HepG2 (cell line): ENCODE data around the gene GGT1. TPM values are rescaled to one million over a fixed set of nuclear protein-coding genes. Genes with fewer than 3 reads are reported as not detected.
"Not testable (repeated sequence)": the region's sequence is repeated elsewhere in the genome, so short reads cannot be mapped to it uniquely, and the experiment has no call there.

Source experiments
- ATAC-seq: fragments of 200-7000 bp; cut with Tn5 transposase; 3 replicates; pipeline ENCODE4 v1.9.1; 2020; ENCODE audit warnings: mild to moderate bottlenecking, moderate library complexity
- BruUV-seq: library from RNA; stranded (reverse); fragments of 400-500 nt; replicated peaks from 2 replicates; lab custom pipeline; 2021; lab: Mats Ljungman, UMichigan
- CTCF ChIA-PET: fragments of 300-600 bp; formaldehyde crosslinking; extraction: SDS; loops from one replicate; lab custom pipeline; 2021; ENCODE audit warnings: low total read pairs, inconsistent platforms, low intra/inter-chr PET ratio; lab: Yijun Ruan, JAX
- POLR2A ChIA-PET: fragments of 350-600 bp; sonication (Branson Sonifier 250); formaldehyde crosslinking; loops from one replicate; lab custom pipeline; 2020; ENCODE audit warnings: antibody characterized with exemption, inconsistent platforms; lab: Yijun Ruan, JAX
- DNase-seq: peaks from one replicate; pipeline ENCODE4 v3.0.0-alpha.2; 2015; ENCODE audit warnings: low spot score
- FAIRE-seq: peaks from 3 replicates; lab custom pipeline; 2011; peaks lifted over from hg19 to GRCh38; lab: Jason Lieb, UNC
- H2AFZ ChIP-seq: one replicate; pipeline ENCODE4 v1.6.1; 2011; ENCODE audit warnings: low read length, inconsistent platforms
- H3K27ac ChIP-seq: fragments of 300-600 bp; 3 replicates; pipeline ENCODE4 v1.8.0; 2011; ENCODE audit warnings: mixed run types, mild to moderate bottlenecking, mixed read lengths, low read length, inconsistent platforms; ENCODE audit not compliant: insufficient read depth; ENCODE audit errors: extremely low read length
- H3K27me3 ChIP-seq, 2 experiments: fragments of 200-600 bp in 1 of 2; 2 replicates in 1 of 2; 3 replicates in 1 of 2; pipeline versions ENCODE4 v1.6.0 to v1.8.0; 2011; ENCODE audit warnings: low read length in 2 of 2, mild to moderate bottlenecking in 2 of 2, moderate library complexity in 2 of 2, inconsistent platforms in 1 of 2; ENCODE audit not compliant: insufficient read depth in 2 of 2, control insufficient read depth in 1 of 2
- H3K36me3 ChIP-seq, 2 experiments: fragments of 200-600 bp in 1 of 2; replicated peaks in 1 of 2; 2 replicates in 1 of 2; 3 replicates in 1 of 2; pipeline versions ENCODE4 v1.5.1 to v1.8.0; 2011; ENCODE audit warnings: low read length in 2 of 2, inconsistent platforms in 1 of 2; ENCODE audit not compliant: insufficient read depth in 2 of 2, control insufficient read depth in 1 of 2
- H3K4me1 ChIP-seq: 2 replicates; pipeline ENCODE4 v1.5.1; 2012; ENCODE audit warnings: low read length, inconsistent platforms; ENCODE audit not compliant: insufficient read depth
- H3K4me2 ChIP-seq: 2 replicates; pipeline ENCODE4 v1.6.0; 2011; ENCODE audit warnings: low read depth, low read length, inconsistent platforms
- H3K4me3 ChIP-seq, 3 experiments: fragments of 200-600 bp in 1 of 3; sonication (generic), shearing (Covaris generic) in 1 of 3; replicated peaks in 1 of 3; 2 replicates each; pipeline ENCODE4 v1.5.1; 2011 to 2016; ENCODE audit warnings: low read length in 3 of 3, inconsistent platforms in 2 of 3, low read depth in 2 of 3, mild to moderate bottlenecking in 2 of 3, control low read depth in 1 of 3, mixed read lengths in 1 of 3; ENCODE audit not compliant: insufficient read depth in 1 of 3
- H3K79me2 ChIP-seq: one replicate; pipeline ENCODE4 v1.6.1; 2011; ENCODE audit warnings: low read length, inconsistent platforms; ENCODE audit not compliant: insufficient read depth
- H3K9ac ChIP-seq: 2 replicates; pipeline ENCODE4 v1.6.0; 2011; ENCODE audit warnings: mild to moderate bottlenecking, low read depth, low read length, inconsistent platforms; ENCODE audit not compliant: insufficient read depth
- H3K9me3 ChIP-seq: 2 replicates; pipeline ENCODE4 v1.5.1; 2012; ENCODE audit warnings: mild to moderate bottlenecking, low read length
- H4K20me1 ChIP-seq: 2 replicates; pipeline ENCODE4 v1.6.0; 2011; ENCODE audit warnings: inconsistent platforms, mild to moderate bottlenecking, low read length, moderate library complexity; ENCODE audit not compliant: insufficient read depth
- HNRNPL ChIP-seq: fragments of 200-400 bp; formaldehyde crosslinking; IDR thresholded peaks from 2 replicates; pipeline ENCODE4 v1.6.1; 2017; ENCODE audit warnings: mild to moderate bottlenecking, low read depth, low read length
- HOXA7 ChIP-seq: sonication (generic); formaldehyde crosslinking; IDR thresholded peaks from 2 replicates; pipeline ENCODE4 v1.8.1; 2022; ENCODE audit warnings: mild to moderate bottlenecking, missing genetic modification reagents, moderate library complexity
- MNT ChIP-seq: fragments of 450-650 bp; IDR thresholded peaks from 2 replicates; pipeline ENCODE4 v1.6.1; 2016
- NR2F1 ChIP-seq, 2 experiments: fragments of 450-650 bp in 1 of 2; formaldehyde crosslinking in 1 of 2; IDR thresholded peaks; 2 replicates each; pipeline versions ENCODE4 v1.5.0 to v1.6.1; 2016 to 2020; ENCODE audit warnings: mild to moderate bottlenecking in 1 of 2, missing compliant biosample characterization in 1 of 2, missing genetic modification reagents in 1 of 2, moderate library complexity in 1 of 2
- NR2F6 ChIP-seq, 2 experiments: IDR thresholded peaks; 2 replicates each; pipeline ENCODE4 v1.6.1; 2016; ENCODE audit warnings: antibody characterized with exemption in 1 of 2, mild to moderate bottlenecking in 1 of 2
- SAP130 ChIP-seq: IDR thresholded peaks from 2 replicates; pipeline ENCODE4 v1.6.1; 2016; ENCODE audit warnings: low read depth
- THAP9 ChIP-seq: sonication (generic); formaldehyde crosslinking; IDR thresholded peaks from 2 replicates; pipeline ENCODE4; 2020; ENCODE audit warnings: missing genetic modification reagents, mild to moderate bottlenecking, borderline replicate concordance
- ZBTB43 ChIP-seq: sonication (generic); formaldehyde crosslinking; conservative IDR thresholded peaks from 2 replicates; pipeline ENCODE4 v1.4.0; 2020; ENCODE audit warnings: missing genetic modification reagents
- ZBTB7A ChIP-seq: sonication (generic); formaldehyde crosslinking; IDR thresholded peaks from 2 replicates; pipeline ENCODE4 v1.8.0; 2022; ENCODE audit warnings: mild to moderate bottlenecking, missing genetic modification reagents
- ZNF331 ChIP-seq: sonication (generic); formaldehyde crosslinking; IDR thresholded peaks from 2 replicates; pipeline ENCODE4 v1.4.0; 2020; ENCODE audit warnings: missing genetic modification reagents
- WGBS: methylation state at CpG from one replicate; pipeline ENCODE4 v1.1.6; 2017; ENCODE audit warnings: low lambda C conversion rate; 5-methylcytosine and 5-hydroxymethylcytosine counted together
- in situ Hi-C: cut with HindIII; loops from 2 replicates; pipeline ENCODE4 v1.10.0; 2017; ENCODE audit warnings: low pct_unique_long_range_greater_than_20kb; ENCODE audit not compliant: extremely low pct_ligation_motif_present
- intact Hi-C: fragments of 100-400 bp; cut with micrococcal nuclease; formaldehyde crosslinking; loops from one replicate; pipeline ENCODE4 v1.10.0; 2022; ENCODE audit not compliant: unreplicated experiment
- polyA plus RNA-seq, 8 experiments: library from polyadenylated mRNA; depleted of rRNA in 3 of 8; stranded (reverse) in 7 of 8; unstranded in 1 of 8; fragments of >200 nt; fragmentation: Illumina TruSeq in 4 of 8; extraction: Trizol in 4 of 8; gene quantifications; 2 replicates each; pipeline versions ENCODE4 v1.2.1 to v1.2.3, GENCODE V29; 2011 to 2016; ENCODE audit warnings: low read depth in 4 of 8, missing spikeins in 1 of 8, mixed read lengths in 1 of 8; ENCODE audit not compliant: insufficient read depth in 1 of 8
- total RNA-seq, 5 experiments: library from RNA; depleted of rRNA; stranded (reverse); fragments of >200 nt; fragmentation: Illumina TruSeq; extraction: Trizol; gene quantifications; 2 replicates each; pipeline ENCODE4 v1.2.3, GENCODE V29; 2016; ENCODE audit warnings: low read depth in 1 of 5
- TF ChIP-seq, protein P1 (sequence below): IDR thresholded peaks from 2 replicates; pipeline ENCODE4 v1.6.1; 2016
- TF ChIP-seq, protein P2 (sequence below): IDR thresholded peaks from 2 replicates; pipeline ENCODE4 v1.6.1; 2012; ENCODE audit warnings: inconsistent platforms

GGT1 gene
- total and polyA plus RNA-seq, 2 of the 13 experiments (the other 11 are each of a cell fraction or from before 2014, with no cell fraction given), result 29.9 to 103 TPM

DNA sequence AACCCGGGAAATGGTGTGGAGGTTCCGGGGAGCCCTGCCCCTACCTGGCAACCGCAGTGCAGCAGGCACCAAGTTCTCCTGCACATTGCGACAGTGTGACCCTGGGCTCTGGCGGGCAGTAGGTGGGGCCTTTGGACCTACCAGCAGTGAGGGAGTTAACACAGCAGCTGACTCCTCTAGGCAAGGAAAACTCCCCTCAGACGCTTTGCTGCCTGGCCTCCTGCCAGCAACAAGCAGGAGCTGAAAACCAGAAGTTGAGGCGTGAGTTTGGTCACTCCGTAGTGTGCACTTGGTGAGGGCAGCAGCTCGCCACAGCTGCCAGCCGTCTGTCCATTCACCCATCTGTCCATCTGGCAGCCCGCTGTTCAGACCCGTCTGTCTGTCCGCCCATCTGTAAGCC is 29.6 kb downstream of the GGT1 start (continued):
- peak in 1 of 2 experiments; percentile 39; a peak in 1 of 4 replicates for TF ChIP-seq NR2F1 (CRISPR knock-in tag; IDR thresholded peaks at IDR 0.05)
- TF ChIP-seq, protein P1, sequence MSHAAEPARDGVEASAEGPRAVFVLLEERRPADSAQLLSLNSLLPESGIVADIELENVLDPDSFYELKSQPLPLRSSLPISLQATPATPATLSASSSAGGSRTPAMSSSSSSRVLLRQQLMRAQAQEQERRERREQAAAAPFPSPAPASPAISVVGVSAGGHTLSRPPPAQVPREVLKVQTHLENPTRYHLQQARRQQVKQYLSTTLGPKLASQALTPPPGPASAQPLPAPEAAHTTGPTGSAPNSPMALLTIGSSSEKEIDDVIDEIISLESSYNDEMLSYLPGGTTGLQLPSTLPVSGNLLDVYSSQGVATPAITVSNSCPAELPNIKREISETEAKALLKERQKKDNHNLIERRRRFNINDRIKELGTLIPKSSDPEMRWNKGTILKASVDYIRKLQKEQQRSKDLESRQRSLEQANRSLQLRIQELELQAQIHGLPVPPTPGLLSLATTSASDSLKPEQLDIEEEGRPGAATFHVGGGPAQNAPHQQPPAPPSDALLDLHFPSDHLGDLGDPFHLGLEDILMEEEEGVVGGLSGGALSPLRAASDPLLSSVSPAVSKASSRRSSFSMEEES (CRISPR knock-in tag), result peak; percentile 62; the same call in 1 of the 2 replicates
- peak; percentile 59 for TF ChIP-seq ZNF331 (CRISPR knock-in tag)
- peak; percentile 25; the same call in 1 of the 2 replicates for TF ChIP-seq NR2F6 (IDR thresholded peaks at IDR 0.05)
- TF ChIP-seq NR2F6 (CRISPR knock-in tag; IDR thresholded peaks at IDR 0.05), result peak; percentile 64
- 0 out of 2 replicates have a peak, but pooled peaks have one; percentile 7 for TF ChIP-seq THAP9 (CRISPR knock-in tag)

- peak overlapping the region; percentile 30 to 52 (median 39); a peak in 5 of 6 replicates for H3K4me3 ChIP-seq
- CTCF ChIA-PET, in situ Hi-C loops, H2AFZ ChIP-seq, BruUV-seq, H3K27me3 ChIP-seq, intact Hi-C loops, POLR2A ChIA-PET, H3K9ac ChIP-seq, H3K27ac ChIP-seq, H3K36me3 ChIP-seq, H3K79me2 ChIP-seq, FAIRE-seq, H4K20me1 ChIP-seq, DNase-seq, H3K9me3 ChIP-seq: not testable (repeated sequence)
- 2% methylated on average over 15 of the region's 16 CpGs for WGBS
- H3K4me1 ChIP-seq, result peaks cover 41% of the 10 kb centered on the region
- peak overlapping the region; percentile 73 for H3K4me2 ChIP-seq
- peak; percentile 41; the same call in 2 of the 3 replicates for ATAC-seq
- TF ChIP-seq SAP130 (CRISPR knock-in tag) (peak; percentile 6; the same call in 1 of the 2 replicates), ZBTB7A (CRISPR knock-in tag) (peak; percentile 84; the same call in 1 of the 2 replicates), ZBTB43 (CRISPR knock-in tag) (peak; percentile 71; the same call in 1 of the 2 replicates), MNT (peak; percentile 70), HOXA7 (CRISPR knock-in tag) (0 out of 2 replicates have a peak, but pooled peaks have one; percentile 66), HNRNPL (peak; percentile 34; the same call in 1 of the 2 replicates)
- TF ChIP-seq, protein P2, sequence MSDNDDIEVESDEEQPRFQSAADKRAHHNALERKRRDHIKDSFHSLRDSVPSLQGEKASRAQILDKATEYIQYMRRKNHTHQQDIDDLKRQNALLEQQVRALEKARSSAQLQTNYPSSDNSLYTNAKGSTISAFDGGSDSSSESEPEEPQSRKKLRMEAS, result peak; percentile 16; the same call in 1 of the 2 replicates
Observed at GRCh38 chr22:24633231-24634023, 30.4 kb downstream of the GGT1 start.
